Testis (tissue), 3 donors: ENCODE data around the gene AP1S3. TPM values are rescaled to one million over a fixed set of nuclear protein-coding genes. Genes with fewer than 3 reads are reported as not detected.

Source experiments
- DNase-seq: peaks from one replicate; pipeline ENCODE4 v3.0.0-alpha.2; 2019
- H3K27ac ChIP-seq, 2 donors: fragments of 200-600 bp; sonication (generic); one replicate each; pipeline ENCODE4 v1.5.1; 2019
- H3K27me3 ChIP-seq: fragments of 200-600 bp; sonication (generic); one replicate; pipeline ENCODE4 v1.5.1; 2019
- H3K36me3 ChIP-seq: fragments of 200-600 bp; sonication (generic); one replicate; pipeline ENCODE4 v1.5.1; 2017; ENCODE audit warnings: low read depth; ENCODE audit errors: missing control alignments
- H3K4me1 ChIP-seq: fragments of 200-600 bp; sonication (generic); one replicate; pipeline ENCODE4 v1.5.1; 2019
- H3K4me3 ChIP-seq, 2 donors: fragments of 200-600 bp; sonication (generic); one replicate each; pipeline ENCODE4 v1.5.1; 2017 to 2019
- H3K9me3 ChIP-seq: fragments of 200-600 bp; sonication (generic); one replicate; pipeline ENCODE4 v1.5.1; 2017
- POLR2A ChIP-seq: fragments of 450-650 bp; IDR thresholded peaks from one replicate; pipeline ENCODE4 v1.6.1; 2017; ENCODE audit warnings: antibody characterized with exemption, mild to moderate bottlenecking, moderate library complexity
- WGBS, 2 donors: methylation state at CpG; one replicate each; pipeline ENCODE4 v1.1.5; 2018; 5-methylcytosine and 5-hydroxymethylcytosine counted together
- intact Hi-C: fragments of 100-400 bp; cut with DNase I; formaldehyde crosslinking; loops from one replicate; pipeline ENCODE4 v1.15.1; 2023; ENCODE audit warnings: low total_unique reads
- polyA plus RNA-seq: library from polyadenylated mRNA; stranded (reverse); fragments of 350-450 nt; fragmentation: Illumina TruSeq; extraction: RNeasy Lipid Tissue Mini Kit (QIAGEN cat#74804); gene quantifications from one replicate; pipeline ENCODE4 v1.2.3, GENCODE V29; 2014; ENCODE audit warnings: low read depth, low replicate concordance; ENCODE audit not compliant: insufficient read depth
- total RNA-seq, 2 donors: library from RNA; depleted of rRNA; stranded (reverse); fragments of >200 nt; gene quantifications; one replicate each; pipeline ENCODE4 v1.2.3, GENCODE V29; 2016
- TF ChIP-seq, protein P1 (sequence below), 3 experiments: fragments of 450-650 bp in 2 of 3; fragments of 200-600 bp in 1 of 3; sonication (generic) in 1 of 3; IDR thresholded peaks; one replicate each; pipeline ENCODE4 v1.5.1; 2016 to 2019; ENCODE audit warnings: antibody characterized with exemption in 3 of 3, mild to moderate bottlenecking in 2 of 3, moderate library complexity in 1 of 3

Gene AP1S3
- total and polyA plus RNA-seq, 3 donors from 2014 or later, result 1.6 to 3.2 (median 2.6) TPM

GRCh38 chr2:223822818-223823217 is 14.6 kb downstream of the AP1S3 start:
- H3K27ac ChIP-seq, result no peak overlapping the region
- H3K27me3 ChIP-seq, result no peaks in the 10 kb centered on the region
- no peaks in the 10 kb centered on the region for H3K4me1 ChIP-seq
- TF ChIP-seq, protein P1, sequence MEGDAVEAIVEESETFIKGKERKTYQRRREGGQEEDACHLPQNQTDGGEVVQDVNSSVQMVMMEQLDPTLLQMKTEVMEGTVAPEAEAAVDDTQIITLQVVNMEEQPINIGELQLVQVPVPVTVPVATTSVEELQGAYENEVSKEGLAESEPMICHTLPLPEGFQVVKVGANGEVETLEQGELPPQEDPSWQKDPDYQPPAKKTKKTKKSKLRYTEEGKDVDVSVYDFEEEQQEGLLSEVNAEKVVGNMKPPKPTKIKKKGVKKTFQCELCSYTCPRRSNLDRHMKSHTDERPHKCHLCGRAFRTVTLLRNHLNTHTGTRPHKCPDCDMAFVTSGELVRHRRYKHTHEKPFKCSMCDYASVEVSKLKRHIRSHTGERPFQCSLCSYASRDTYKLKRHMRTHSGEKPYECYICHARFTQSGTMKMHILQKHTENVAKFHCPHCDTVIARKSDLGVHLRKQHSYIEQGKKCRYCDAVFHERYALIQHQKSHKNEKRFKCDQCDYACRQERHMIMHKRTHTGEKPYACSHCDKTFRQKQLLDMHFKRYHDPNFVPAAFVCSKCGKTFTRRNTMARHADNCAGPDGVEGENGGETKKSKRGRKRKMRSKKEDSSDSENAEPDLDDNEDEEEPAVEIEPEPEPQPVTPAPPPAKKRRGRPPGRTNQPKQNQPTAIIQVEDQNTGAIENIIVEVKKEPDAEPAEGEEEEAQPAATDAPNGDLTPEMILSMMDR (IDR thresholded peaks at IDR 0.05), result no peak
- TF ChIP-seq POLR2A, result no peak
- H3K4me3 ChIP-seq, result no peak overlapping the region
- DNase-seq, result no peak
- H3K36me3 ChIP-seq, result no peaks in the 10 kb centered on the region
- no peaks in the 10 kb centered on the region for H3K9me3 ChIP-seq
- intact Hi-C loops, result no loop called here

DNA sequence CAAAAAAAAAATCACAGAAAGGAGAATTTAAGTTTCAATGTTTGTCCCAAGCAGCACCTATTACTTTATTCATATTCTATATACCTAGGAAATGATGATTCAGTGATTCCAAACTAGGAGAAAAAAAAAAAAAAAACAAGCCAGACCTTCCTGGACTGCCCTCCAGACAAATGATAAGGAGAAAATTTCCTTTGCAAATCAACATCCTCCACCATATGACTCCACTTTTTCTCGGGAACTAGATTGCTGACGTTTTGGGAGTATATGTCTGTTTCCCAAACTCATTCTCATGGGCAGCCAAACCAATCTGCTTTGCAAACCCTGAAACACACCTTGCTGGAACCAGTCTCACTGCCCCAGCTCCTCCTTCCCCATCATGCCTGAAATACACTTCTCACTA is 16.8 kb downstream of the AP1S3 start:
- no peaks in the 10 kb centered on the region for H3K36me3 ChIP-seq
- no peaks in the 10 kb centered on the region for H3K4me1 ChIP-seq
- intact Hi-C loops, result no loop called here
- H3K27me3 ChIP-seq, result no peaks in the 10 kb centered on the region
- WGBS, 2 donors, result 50 to 69% methylated on average over 2 of the region's 2 CpGs
- H3K4me3 ChIP-seq, result no peak overlapping the region
- H3K27ac ChIP-seq, result no peak overlapping the region
- no peaks in the 10 kb centered on the region for H3K9me3 ChIP-seq
- no peak for DNase-seq
- TF ChIP-seq, protein P1 (IDR thresholded peaks at IDR 0.05), result no peak

GRCh38 chr2:223819891-223820290 is 17.5 kb downstream of the AP1S3 start:
- no peaks in the 10 kb centered on the region for H3K4me1 ChIP-seq
- H3K36me3 ChIP-seq, result no peaks in the 10 kb centered on the region
- no peak for TF ChIP-seq POLR2A
- TF ChIP-seq, protein P1 (IDR thresholded peaks at IDR 0.05), result no peak
- no peaks in the 10 kb centered on the region for H3K9me3 ChIP-seq
- no peak overlapping the region for H3K4me3 ChIP-seq
- no peak overlapping the region for H3K27ac ChIP-seq
- no peak for DNase-seq
- intact Hi-C loops, result no loop called here
- no peaks in the 10 kb centered on the region for H3K27me3 ChIP-seq
- WGBS, 2 donors, result 62 to 79% methylated on average over 3 of the region's 3 CpGs

- DNase-seq, result no peak
- Histone ChIP-seq H3K27me3 (no peaks in the 10 kb centered on the region), H3K36me3 (no peaks in the 10 kb centered on the region), H3K9me3 (no peaks in the 10 kb centered on the region), H3K4me3 (no peak overlapping the region), H3K4me1 (no peaks in the 10 kb centered on the region), H3K27ac (no peak overlapping the region)
- intact Hi-C loops, result no loop called here
- TF ChIP-seq, protein P1 (IDR thresholded peaks at IDR 0.05), result no peak
- no peak for TF ChIP-seq POLR2A
- WGBS, 2 donors, result 60 to 69% methylated on average over 13 of the region's 13 CpGs
Measured at GRCh38 chr2:223815884-223816570, 21.4 kb downstream of the AP1S3 start.
